GM12878 (cell line): Measurements from ENCODE around the gene NAALADL1. TPM values are rescaled to one million over a fixed set of nuclear protein-coding genes. Genes with fewer than 3 reads are reported as not detected.

Experiments used
- ATAC-seq: fragments of 200-7000 bp; cut with Tn5 transposase; 3 replicates; pipeline ENCODE4 v1.9.1; 2020; ENCODE audit warnings: mild to moderate bottlenecking, moderate library complexity
- BruUV-seq: library from RNA; stranded (reverse); fragments of 400-500 nt; replicated peaks from 2 replicates; lab custom pipeline; 2021; lab: Mats Ljungman, UMichigan
- CTCF ChIA-PET: fragments of 300-600 bp; sonication (Branson Sonifier 250); formaldehyde crosslinking; extraction: SDS; loops from one replicate; lab custom pipeline; 2021; ENCODE audit warnings: inconsistent platforms; lab: Yijun Ruan, JAX
- POLR2A ChIA-PET: fragments of 350-600 bp; formaldehyde crosslinking; extraction: SDS; loops from one replicate; lab custom pipeline; 2021; ENCODE audit warnings: inconsistent platforms; lab: Charles Lee
- RAD21 ChIA-PET: fragments of 300-600 bp; sonication (Branson Sonifier 250); formaldehyde crosslinking; loops from one replicate; lab custom pipeline; 2023; ENCODE audit warnings: antibody characterized with exemption; ENCODE audit not compliant: unreplicated experiment; lab: Charles Lee
- SMC1A ChIA-PET: fragments of 300-600 bp; sonication (Branson Sonifier 250); formaldehyde crosslinking; loops from one replicate; lab custom pipeline; 2023; ENCODE audit not compliant: unreplicated experiment, uncharacterized antibody; lab: Charles Lee
- DNase-seq: peaks from one replicate; pipeline ENCODE4 v3.0.0-alpha.2; 2011; ENCODE audit warnings: low read depth, low spot score
- FAIRE-seq: peaks from 3 replicates; lab custom pipeline; 2011; peaks lifted over from hg19 to GRCh38; lab: Jason Lieb, UNC
- H2AFZ ChIP-seq: 2 replicates; pipeline ENCODE4 v1.6.0; 2011; ENCODE audit warnings: low read depth, low read length, control low read depth; ENCODE audit not compliant: control insufficient read depth
- H3K27ac ChIP-seq: 2 replicates; pipeline ENCODE4 v1.5.1; 2011; ENCODE audit warnings: control low read depth; ENCODE audit not compliant: control insufficient read depth, insufficient read depth
- H3K27me3 ChIP-seq, 2 experiments: replicated peaks in 1 of 2; 2 replicates each; pipeline versions ENCODE4 v1.6.0 to v1.6.1; 2011; ENCODE audit warnings: low read length in 1 of 2; ENCODE audit not compliant: control insufficient read depth in 2 of 2, insufficient read depth in 2 of 2
- H3K36me3 ChIP-seq, 2 experiments: 2 replicates each; pipeline ENCODE4 v1.5.1; 2011; ENCODE audit warnings: low read length in 1 of 2; ENCODE audit not compliant: control insufficient read depth in 2 of 2, insufficient read depth in 2 of 2
- H3K4me1 ChIP-seq: 2 replicates; pipeline ENCODE4 v1.6.1; 2011; ENCODE audit warnings: mild to moderate bottlenecking, low read length, moderate library complexity, mixed read lengths; ENCODE audit not compliant: control insufficient read depth, insufficient read depth
- H3K4me2 ChIP-seq: 2 replicates; pipeline ENCODE4 v1.6.0; 2011; ENCODE audit warnings: control low read depth; ENCODE audit not compliant: control insufficient read depth, insufficient read depth
- H3K4me3 ChIP-seq: fragments of 200-600 bp; sonication (generic); 2 replicates; pipeline ENCODE4 v1.5.1; 2016
- H3K79me2 ChIP-seq: 2 replicates; pipeline ENCODE4 v1.6.0; 2011; ENCODE audit warnings: low read length; ENCODE audit not compliant: control insufficient read depth, insufficient read depth
- H3K9ac ChIP-seq: 2 replicates; pipeline ENCODE4 v1.8.0; 2011; ENCODE audit warnings: low read length, control low read depth, mixed read lengths; ENCODE audit not compliant: control insufficient read depth, insufficient read depth
- H3K9me3 ChIP-seq: replicated peaks from 3 replicates; pipeline ENCODE4 v1.5.1; 2011; ENCODE audit warnings: mild to moderate bottlenecking, low read length; ENCODE audit not compliant: control insufficient read depth, insufficient read depth
- H4K20me1 ChIP-seq: 2 replicates; pipeline ENCODE4 v1.6.0; 2011; ENCODE audit not compliant: control insufficient read depth, insufficient read depth
- CHD1 ChIP-seq: IDR thresholded peaks from 2 replicates; pipeline ENCODE4 v1.6.1; 2012; ENCODE audit warnings: low read depth, low read length, improper control_type of control experiment
- E2F8 ChIP-seq: fragments of 450-650 bp; IDR thresholded peaks from 2 replicates; pipeline ENCODE4 v1.6.1; 2018; ENCODE audit warnings: mild to moderate bottlenecking, low read depth, moderate library complexity; ENCODE audit not compliant: partially characterized antibody
- EP300 ChIP-seq, 2 experiments: fragments of 150-350 bp in 1 of 2; IDR thresholded peaks; 2 replicates each; pipeline ENCODE4 v1.6.1; 2011 to 2012; ENCODE audit warnings: low read depth in 2 of 2, low read length in 2 of 2, borderline replicate concordance in 1 of 2, improper control_type of control experiment in 1 of 2, inconsistent platforms in 1 of 2; ENCODE audit not compliant: control insufficient read depth in 1 of 2
- ETV6 ChIP-seq, 2 experiments: fragments of 450-650 bp in 1 of 2; IDR thresholded peaks in 1 of 2; conservative IDR thresholded peaks in 1 of 2; 2 replicates each; pipeline ENCODE4 v1.6.1; 2014; ENCODE audit warnings: antibody characterized with exemption in 1 of 2, borderline replicate concordance in 1 of 2, low read depth in 1 of 2, mild to moderate bottlenecking in 1 of 2, moderate library complexity in 1 of 2
- FOXK2 ChIP-seq: fragments of 450-650 bp; IDR thresholded peaks from 2 replicates; pipeline ENCODE4 v1.6.1; 2017; ENCODE audit warnings: mild to moderate bottlenecking, moderate library complexity
- HDAC2 ChIP-seq: fragments of 200-600 bp; sonication (generic); IDR thresholded peaks from 2 replicates; pipeline ENCODE4 v1.6.1; 2017
- HDGF ChIP-seq: fragments of 450-650 bp; IDR thresholded peaks from 2 replicates; pipeline ENCODE4 v1.6.1; 2016; ENCODE audit warnings: antibody characterized with exemption
- IKZF1 ChIP-seq: fragments of 450-650 bp; conservative IDR thresholded peaks from 2 replicates; pipeline ENCODE4 v1.6.1; 2017; ENCODE audit warnings: antibody characterized with exemption, mild to moderate bottlenecking
- IKZF2 ChIP-seq, 2 experiments: fragments of 450-650 bp; IDR thresholded peaks; 2 replicates each; pipeline ENCODE4 v1.6.1; 2017; ENCODE audit warnings: mild to moderate bottlenecking in 2 of 2, moderate library complexity in 2 of 2
- JUNB ChIP-seq: IDR thresholded peaks from 2 replicates; pipeline ENCODE4 v1.6.1; 2016; ENCODE audit warnings: antibody characterized with exemption, mild to moderate bottlenecking
- NR2C1 ChIP-seq: fragments of 450-650 bp; IDR thresholded peaks from 2 replicates; pipeline ENCODE4 v1.6.1; 2017; ENCODE audit warnings: antibody characterized with exemption, mild to moderate bottlenecking, moderate library complexity
- NRF1 ChIP-seq: conservative IDR thresholded peaks from 2 replicates; pipeline ENCODE4 v1.6.1; 2011; ENCODE audit warnings: mild to moderate bottlenecking, low read depth, low read length, improper control_type of control experiment
- RAD21 ChIP-seq: IDR thresholded peaks from 2 replicates; pipeline ENCODE4 v1.6.1; 2011; ENCODE audit warnings: mild to moderate bottlenecking, low read depth, low read length, moderate library complexity; ENCODE audit not compliant: insufficient read depth
- RBBP5 ChIP-seq: fragments of 200-600 bp; sonication (generic); conservative IDR thresholded peaks from 2 replicates; pipeline ENCODE4 v1.6.1; 2016
- SMAD5 ChIP-seq: IDR thresholded peaks from 2 replicates; pipeline ENCODE4 v1.6.1; 2016; ENCODE audit warnings: antibody characterized with exemption, low read depth
- SMARCA5 ChIP-seq: fragments of 450-650 bp; IDR thresholded peaks from 2 replicates; pipeline ENCODE4 v1.6.1; 2017; ENCODE audit warnings: mild to moderate bottlenecking
- STAT3 ChIP-seq: IDR thresholded peaks from 2 replicates; pipeline ENCODE4 v1.6.1; 2011; ENCODE audit warnings: low read depth, low read length, improper control_type of control experiment
- USF2 ChIP-seq: IDR thresholded peaks from 2 replicates; pipeline ENCODE4 v1.6.1; 2011; ENCODE audit warnings: low read depth, low read length, improper control_type of control experiment, borderline replicate concordance
- WGBS: methylation state at CpG from one replicate; pipeline ENCODE4 v1.1.6; 2016; ENCODE audit warnings: low lambda C conversion rate; ENCODE audit not compliant: insufficient replicate concordance, insufficient coverage; ENCODE audit errors: missing lambda C conversion rate; 5-methylcytosine and 5-hydroxymethylcytosine counted together
- in situ Hi-C: fragments of 300-500 bp; cut with MboI; formaldehyde crosslinking; loops from 9 replicates; pipeline ENCODE4 v1.14.3; 2018; ENCODE audit warnings: mixed read lengths
- intact Hi-C: fragments of 100-400 bp; cut with micrococcal nuclease; formaldehyde crosslinking; loops from one replicate; pipeline ENCODE4 v1.14.2; 2022; ENCODE audit not compliant: unreplicated experiment
- polyA plus RNA-seq, 11 experiments: library from polyadenylated mRNA; depleted of rRNA in 4 of 11; unstranded in 6 of 11; stranded (reverse) in 5 of 11; fragments of >200 nt; fragmentation: Nextera tagmentation in 4 of 11; fragmentation: Illumina TruSeq in 1 of 11; extraction: Ambion mirVana in 4 of 11; extraction: Trizol in 1 of 11; gene quantifications; 1 replicate in 1 of 11; 2 replicates in 10 of 11; pipeline versions ENCODE4 v1.2.1 to v1.2.3, GENCODE V29; 2011 to 2016; ENCODE audit warnings: inconsistent platforms in 2 of 11, missing spikeins in 2 of 11, low read depth in 1 of 11
- total RNA-seq, 4 experiments: library from RNA; depleted of rRNA in 3 of 4; stranded (reverse); fragments of >200 nt in 3 of 4; fragmentation: Illumina TruSeq in 1 of 4; extraction: Trizol in 1 of 4; gene quantifications; 2 replicates each; pipeline versions ENCODE4 v1.2.1 to v1.2.3, GENCODE V29; 2013 to 2021

NAALADL1 gene
- total and polyA plus RNA-seq, 10 of the 15 experiments (the other 5 are each of a cell fraction or from before 2014, with no cell fraction given) = 0.77 to 5.5 (median 1.5) TPM

GRCh38 chr11:65002706-65003105, 55.6 kb downstream of the NAALADL1 start:
- POLR2A ChIA-PET = interaction anchor here (0.6 kb wide), 1 partner anchor 11 kb away, joined by 3 read pairs; no protein-coding TSS in a partner anchor
- CTCF ChIA-PET = interaction anchor here (1.2 to 5.0 kb wide), 2 partner anchors 10 to 155 kb away, joined by 4 to 25 read pairs; partner anchors contain the start of gene ARL2
- no TSS peak for BruUV-seq

More at GRCh38 chr11:65002706-65003105, 55.6 kb downstream of the NAALADL1 start:
- Histone ChIP-seq H3K4me3 (no peak overlapping the region), H4K20me1 (no peaks in the 10 kb centered on the region), H3K27ac (no peak overlapping the region), H2AFZ (no peak overlapping the region), H3K79me2 (no peaks in the 10 kb centered on the region), H3K4me1 (no peaks in the 10 kb centered on the region), H3K4me2 (no peak overlapping the region), H3K27me3 (no peaks in the 10 kb centered on the region), H3K9ac (no peak overlapping the region), H3K9me3 (no peaks in the 10 kb centered on the region), H3K36me3 (no peaks in the 10 kb centered on the region)
- 64% methylated on average over 5 of the region's 5 CpGs for WGBS
- ATAC-seq (no peak), FAIRE-seq (no peak), DNase-seq (no peak)
- intact Hi-C loops = no loop called here
- SMC1A ChIA-PET = interaction anchor here (1.3 to 1.9 kb wide), 2 partner anchors 10 to 313 kb away, joined by 4 to 6 read pairs; no protein-coding TSS in a partner anchor
- RAD21 ChIA-PET = interaction anchor here (0.6 to 2.3 kb wide), 3 partner anchors 10 to 563 kb away, joined by 3 to 6 read pairs (median 5); no protein-coding TSS in a partner anchor
- TF ChIP-seq EP300 (IDR thresholded peaks at IDR 0.05; ENCODE audit: borderline replicate concordance in 1 of 2, control insufficient read depth in 1 of 2, low read depth in 2 of 2, low read length in 2 of 2) = no peak
- no peak for TF ChIP-seq JUNB
- TF ChIP-seq CHD1 = no peak
- TF ChIP-seq HDAC2 = no peak
- TF ChIP-seq RAD21 = no peak
- TF ChIP-seq SMAD5 = no peak
- TF ChIP-seq FOXK2 = no peak
- TF ChIP-seq ETV6 (conservative IDR thresholded peaks at IDR 0.05 in 1 of 2, IDR thresholded peaks at IDR 0.05 in 1 of 2; ENCODE audit: borderline replicate concordance in 1 of 2, low read depth in 1 of 2) = no peak
- no peak for TF ChIP-seq IKZF2 (IDR thresholded peaks at IDR 0.05)
- no peak for TF ChIP-seq USF2
- no peak for TF ChIP-seq HDGF
- no peak for TF ChIP-seq STAT3
- TF ChIP-seq NR2C1 = no peak
- TF ChIP-seq RBBP5 = no peak
- no peak for TF ChIP-seq E2F8
- no peak for TF ChIP-seq SMARCA5
- TF ChIP-seq NRF1 = no peak
- TF ChIP-seq IKZF1 = no peak
- in situ Hi-C loops = no loop called here
